Measurements from ENCODE around the gene GPSM3. TPM values are rescaled to one million over a fixed set of nuclear protein-coding genes. Genes with fewer than 3 reads are reported as not detected.

The GPSM3 gene
- total RNA-seq, 4 donors from 2014 or later, result 10.0 to 46.2 (median 12.0) TPM

DNA sequence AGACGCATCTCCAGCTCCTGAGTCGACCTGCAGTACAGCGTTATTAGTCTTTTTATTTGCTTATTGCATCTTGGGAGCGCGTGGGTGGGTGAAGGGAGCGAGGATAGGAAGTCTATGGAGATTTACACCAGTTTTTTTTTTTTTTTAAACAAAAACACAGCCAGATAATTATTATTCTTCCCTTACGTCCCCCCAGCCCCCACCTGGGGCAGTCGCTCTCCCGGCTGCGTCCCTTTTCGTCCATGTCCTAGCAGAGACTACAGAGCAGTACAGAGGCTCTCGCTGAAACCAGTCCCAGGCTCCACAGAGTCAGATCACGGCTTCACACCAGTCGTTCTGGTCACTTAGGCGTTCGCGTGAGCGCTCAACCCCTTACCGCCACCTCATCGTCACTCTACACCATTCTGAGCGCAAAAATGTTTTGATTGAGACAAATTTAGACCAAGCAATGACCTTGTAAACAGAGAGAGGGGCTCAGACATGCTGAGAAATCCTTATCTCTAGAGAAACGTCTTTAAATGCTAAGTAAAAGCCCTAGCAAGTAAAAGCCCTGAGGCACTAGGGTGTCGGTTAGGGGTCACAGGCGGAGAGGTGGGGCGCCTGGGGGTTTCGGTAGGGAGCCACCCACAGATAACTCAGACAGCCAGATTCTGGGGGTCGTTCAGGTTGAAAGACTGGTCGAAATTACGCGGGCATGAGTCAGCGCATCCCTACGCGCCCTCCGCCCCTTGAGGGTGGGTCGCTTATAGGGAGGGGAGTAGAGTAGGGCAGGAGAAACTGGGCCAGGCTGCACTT lies 39.5 kb downstream of the GPSM3 start:
- TF ChIP-seq, protein P1, sequence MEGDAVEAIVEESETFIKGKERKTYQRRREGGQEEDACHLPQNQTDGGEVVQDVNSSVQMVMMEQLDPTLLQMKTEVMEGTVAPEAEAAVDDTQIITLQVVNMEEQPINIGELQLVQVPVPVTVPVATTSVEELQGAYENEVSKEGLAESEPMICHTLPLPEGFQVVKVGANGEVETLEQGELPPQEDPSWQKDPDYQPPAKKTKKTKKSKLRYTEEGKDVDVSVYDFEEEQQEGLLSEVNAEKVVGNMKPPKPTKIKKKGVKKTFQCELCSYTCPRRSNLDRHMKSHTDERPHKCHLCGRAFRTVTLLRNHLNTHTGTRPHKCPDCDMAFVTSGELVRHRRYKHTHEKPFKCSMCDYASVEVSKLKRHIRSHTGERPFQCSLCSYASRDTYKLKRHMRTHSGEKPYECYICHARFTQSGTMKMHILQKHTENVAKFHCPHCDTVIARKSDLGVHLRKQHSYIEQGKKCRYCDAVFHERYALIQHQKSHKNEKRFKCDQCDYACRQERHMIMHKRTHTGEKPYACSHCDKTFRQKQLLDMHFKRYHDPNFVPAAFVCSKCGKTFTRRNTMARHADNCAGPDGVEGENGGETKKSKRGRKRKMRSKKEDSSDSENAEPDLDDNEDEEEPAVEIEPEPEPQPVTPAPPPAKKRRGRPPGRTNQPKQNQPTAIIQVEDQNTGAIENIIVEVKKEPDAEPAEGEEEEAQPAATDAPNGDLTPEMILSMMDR (IDR thresholded peaks at IDR 0.05; ENCODE audit: low read depth), result no peak

DNA sequence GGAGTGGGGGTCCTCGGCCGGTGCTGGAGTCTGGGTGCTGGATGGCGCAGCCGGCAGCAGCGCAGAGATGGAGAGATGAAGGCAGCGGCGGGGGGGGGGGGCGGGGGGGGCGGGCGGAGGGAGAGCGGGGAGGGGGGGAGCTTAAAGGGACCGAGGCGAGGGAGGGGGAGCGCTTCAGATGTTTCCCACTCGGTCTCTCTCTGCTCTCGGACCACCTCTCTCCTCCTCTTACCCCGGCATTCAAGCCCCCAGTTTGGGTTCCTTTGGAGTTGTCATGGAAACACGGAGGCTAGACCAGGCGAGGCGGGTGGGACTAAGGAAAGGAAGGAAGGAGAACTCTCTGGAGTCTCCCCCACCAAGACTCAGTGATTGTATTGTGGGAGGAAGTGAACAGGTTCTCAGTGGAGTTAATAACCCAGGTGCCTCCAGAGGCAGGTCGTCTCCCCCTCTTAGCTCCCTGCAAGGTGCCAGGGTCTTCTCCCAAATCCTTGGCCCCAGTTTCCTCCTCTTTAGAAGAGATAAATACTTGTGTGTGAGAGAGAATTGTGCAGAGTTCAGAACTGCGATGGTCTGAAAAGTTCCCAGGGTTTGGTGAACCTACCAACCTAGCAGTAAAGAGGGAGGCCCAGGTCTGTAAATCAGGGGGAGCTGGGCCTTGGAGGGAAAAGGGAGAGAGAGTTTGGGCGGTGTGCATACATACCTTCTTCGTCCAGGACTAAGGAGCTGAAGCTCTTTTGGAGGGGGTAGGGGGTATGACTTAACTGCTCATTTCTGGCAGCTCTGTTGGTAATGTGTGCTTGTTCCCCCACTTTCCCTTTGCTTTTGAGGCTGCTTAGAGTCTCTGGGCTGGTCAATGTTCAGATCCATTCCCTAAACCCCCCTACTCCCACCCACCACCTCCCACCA lies 40.3 kb downstream of the GPSM3 start, which contains the start of gene PRRT1:
PRRT1 (minus strand) TSS at position 77 of the 906 bp plus-strand sequence. CDS start 112 bp downstream, outside the sequence.
- TF ChIP-seq, protein P1 (IDR thresholded peaks at IDR 0.05; ENCODE audit: low read depth), result no peak

DNA sequence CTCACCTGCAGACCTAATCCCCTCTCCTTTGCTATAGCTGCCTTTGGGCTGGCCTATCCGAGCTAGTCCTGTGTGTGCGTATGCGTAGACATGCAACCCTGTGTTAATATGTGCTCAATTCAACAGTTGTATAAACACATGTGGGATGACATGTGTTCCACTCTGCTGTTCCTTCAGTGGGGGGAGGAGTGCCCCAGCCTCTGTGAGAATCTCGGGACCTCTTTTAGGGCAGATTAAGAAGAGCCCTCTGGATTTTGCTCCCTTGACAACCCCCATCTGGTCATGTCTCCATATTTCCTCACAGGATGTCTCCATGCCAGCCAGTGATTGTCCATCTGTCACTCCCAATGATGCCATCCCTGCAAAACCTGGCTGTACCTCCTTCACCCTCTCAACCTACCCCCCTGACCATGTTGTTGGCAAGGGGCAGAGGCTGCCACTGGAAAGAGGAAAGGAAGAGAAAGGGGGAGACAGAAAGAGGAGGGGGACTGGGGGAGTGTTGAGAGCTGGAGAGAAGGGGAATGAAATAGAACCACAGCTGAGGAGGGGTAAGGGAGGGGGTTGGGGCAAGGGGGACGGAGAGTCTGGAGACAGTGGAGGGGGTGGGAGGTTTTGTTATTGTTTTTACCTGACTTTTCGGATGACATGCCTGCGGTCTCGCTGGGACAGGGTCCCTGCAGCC lies 41.1 kb downstream of the GPSM3 start:
- TF ChIP-seq, protein P1 (IDR thresholded peaks at IDR 0.05; ENCODE audit: low read depth), result no peak

DNA sequence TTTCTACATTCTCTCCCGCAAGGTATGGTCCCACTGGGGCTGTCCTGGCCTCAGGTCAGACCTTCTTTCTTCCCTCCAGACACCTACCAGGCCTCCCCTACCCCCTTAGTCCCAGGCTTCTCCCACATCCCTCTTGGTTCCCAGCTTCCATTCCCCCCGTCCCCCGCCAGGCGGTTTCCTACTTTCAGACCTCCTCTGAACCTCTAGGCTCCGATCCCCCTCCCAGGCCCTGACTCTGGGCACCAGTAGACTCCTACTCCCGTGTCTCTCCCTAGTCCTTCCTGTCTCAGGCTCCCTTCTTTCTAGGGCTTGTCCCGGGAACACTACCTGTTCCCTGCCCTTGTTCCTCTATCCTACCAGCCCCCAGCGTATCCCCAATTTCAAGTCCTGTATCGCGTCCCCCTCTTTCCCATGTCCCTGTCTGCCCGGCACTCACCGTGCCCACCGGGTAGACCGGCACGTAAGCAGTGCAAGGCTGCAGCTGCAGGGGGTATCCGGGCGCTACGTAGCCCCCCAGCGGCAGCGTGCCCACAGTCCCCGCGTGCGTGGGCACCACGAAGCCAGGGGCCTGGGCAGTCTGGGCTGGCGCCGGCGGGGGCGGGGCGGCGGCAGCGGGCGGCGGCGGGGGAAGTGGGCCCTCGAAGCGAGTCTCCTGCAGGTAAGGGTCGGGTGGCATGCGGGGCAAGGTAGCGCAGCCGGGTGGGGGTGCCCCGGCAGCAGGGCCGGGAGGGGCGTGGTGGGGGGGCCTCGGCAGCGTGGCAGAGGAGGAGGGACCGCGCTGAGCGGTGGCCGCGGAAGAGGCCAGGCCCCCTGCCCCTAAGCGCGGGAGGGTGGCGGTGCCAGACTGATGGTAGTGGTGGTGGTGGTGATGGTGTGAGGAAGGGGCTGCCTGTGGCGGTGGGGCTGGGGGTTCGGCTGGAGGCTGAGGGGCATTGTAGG lies 42.2 kb downstream of the GPSM3 start:
- TF ChIP-seq, protein P1 (IDR thresholded peaks at IDR 0.05; ENCODE audit: low read depth), result no peak

DNA sequence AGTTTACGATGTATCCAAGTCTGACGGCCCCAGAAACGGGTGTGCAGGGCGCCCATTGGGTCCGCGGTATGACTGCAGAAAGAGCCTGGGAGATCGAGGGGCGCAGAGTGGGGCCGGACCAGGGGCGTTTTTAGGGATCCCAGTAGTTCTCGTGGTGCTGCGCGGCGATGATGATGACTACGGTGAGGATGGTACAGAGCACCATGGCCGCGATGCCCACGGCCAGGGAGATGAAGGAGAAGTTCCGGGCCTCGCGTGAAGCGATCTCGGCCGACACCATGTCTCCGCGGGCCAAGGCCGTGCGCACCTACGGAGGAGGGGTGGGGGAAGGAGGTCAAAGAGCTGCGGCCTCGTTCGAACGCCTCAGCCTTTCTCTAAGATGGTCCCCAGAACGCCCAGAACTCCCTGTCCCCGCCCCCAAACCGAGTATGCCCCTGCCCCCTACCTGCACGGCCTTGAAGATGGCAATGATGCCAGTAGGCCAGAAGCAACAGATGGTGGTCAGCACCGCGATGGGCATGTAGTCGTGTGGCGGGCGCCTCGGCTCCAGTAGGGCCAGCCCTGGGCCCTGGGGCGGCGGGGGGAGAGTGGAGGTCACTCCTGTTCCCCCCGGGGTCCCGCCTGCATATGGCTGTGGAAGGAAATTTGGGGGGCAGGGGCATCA lies 43.2 kb downstream of the GPSM3 start:
- TF ChIP-seq, protein P1 (IDR thresholded peaks at IDR 0.05; ENCODE audit: low read depth), result no peak
